NB4 (cell line): Measurements from ENCODE around the gene LTF.

Experiments
- MYC ChIP-seq: IDR thresholded peaks from 2 replicates; pipeline ENCODE4 v1.6.1; 2011; ENCODE audit warnings: low read depth, low read length
- POLR2A ChIP-seq: IDR thresholded peaks from 2 replicates; pipeline ENCODE4 v1.6.1; 2011; ENCODE audit warnings: mild to moderate bottlenecking; ENCODE audit not compliant: insufficient read length; ENCODE audit errors: extremely low read depth
- TF ChIP-seq, protein P1 (sequence below): IDR thresholded peaks from one replicate; pipeline ENCODE4 v1.5.1; 2012; ENCODE audit warnings: low read depth, low read length
- TF ChIP-seq, protein P2 (sequence below): IDR thresholded peaks from 2 replicates; pipeline ENCODE4 v1.6.1; 2011; ENCODE audit warnings: low read depth, low read length

DNA sequence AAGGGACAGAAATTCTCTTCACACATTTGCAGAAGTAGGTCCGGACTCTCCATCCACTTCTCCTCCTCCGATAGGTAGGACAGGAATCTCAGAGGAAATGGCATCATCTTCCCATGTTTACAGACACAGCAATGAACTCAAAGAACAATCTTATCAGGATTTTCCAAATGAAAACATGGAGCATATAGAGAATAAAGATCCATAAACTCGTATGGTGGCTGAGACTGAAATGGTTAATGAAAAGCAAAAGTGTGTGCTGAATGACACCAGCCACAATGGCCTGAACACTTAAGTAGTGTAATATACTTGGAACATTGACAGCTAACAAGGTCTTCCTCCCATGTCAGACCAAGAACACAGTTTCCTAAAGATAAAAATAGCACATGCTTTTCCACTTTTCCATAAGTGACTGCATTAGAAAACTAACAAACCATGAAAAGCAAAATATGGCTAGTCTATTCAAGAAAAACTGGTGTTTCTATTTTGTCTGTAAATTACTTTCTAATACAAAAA is 51.9 kb downstream of the LTF start:
- TF ChIP-seq POLR2A (no peak), MYC (no peak)
- TF ChIP-seq, protein P1, sequence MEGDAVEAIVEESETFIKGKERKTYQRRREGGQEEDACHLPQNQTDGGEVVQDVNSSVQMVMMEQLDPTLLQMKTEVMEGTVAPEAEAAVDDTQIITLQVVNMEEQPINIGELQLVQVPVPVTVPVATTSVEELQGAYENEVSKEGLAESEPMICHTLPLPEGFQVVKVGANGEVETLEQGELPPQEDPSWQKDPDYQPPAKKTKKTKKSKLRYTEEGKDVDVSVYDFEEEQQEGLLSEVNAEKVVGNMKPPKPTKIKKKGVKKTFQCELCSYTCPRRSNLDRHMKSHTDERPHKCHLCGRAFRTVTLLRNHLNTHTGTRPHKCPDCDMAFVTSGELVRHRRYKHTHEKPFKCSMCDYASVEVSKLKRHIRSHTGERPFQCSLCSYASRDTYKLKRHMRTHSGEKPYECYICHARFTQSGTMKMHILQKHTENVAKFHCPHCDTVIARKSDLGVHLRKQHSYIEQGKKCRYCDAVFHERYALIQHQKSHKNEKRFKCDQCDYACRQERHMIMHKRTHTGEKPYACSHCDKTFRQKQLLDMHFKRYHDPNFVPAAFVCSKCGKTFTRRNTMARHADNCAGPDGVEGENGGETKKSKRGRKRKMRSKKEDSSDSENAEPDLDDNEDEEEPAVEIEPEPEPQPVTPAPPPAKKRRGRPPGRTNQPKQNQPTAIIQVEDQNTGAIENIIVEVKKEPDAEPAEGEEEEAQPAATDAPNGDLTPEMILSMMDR = no peak
- TF ChIP-seq, protein P2, sequence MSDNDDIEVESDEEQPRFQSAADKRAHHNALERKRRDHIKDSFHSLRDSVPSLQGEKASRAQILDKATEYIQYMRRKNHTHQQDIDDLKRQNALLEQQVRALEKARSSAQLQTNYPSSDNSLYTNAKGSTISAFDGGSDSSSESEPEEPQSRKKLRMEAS = no peak
